ENCODE measurements around the gene GOT2. TPM values are rescaled to one million over a fixed set of nuclear protein-coding genes. Genes with fewer than 3 reads are reported as not detected.

GOT2 gene
- total and polyA plus RNA-seq, 2 donors (not counting 1 experiment from before 2014, with no cell fraction given) = 15.8 to 33.6 TPM

DNA sequence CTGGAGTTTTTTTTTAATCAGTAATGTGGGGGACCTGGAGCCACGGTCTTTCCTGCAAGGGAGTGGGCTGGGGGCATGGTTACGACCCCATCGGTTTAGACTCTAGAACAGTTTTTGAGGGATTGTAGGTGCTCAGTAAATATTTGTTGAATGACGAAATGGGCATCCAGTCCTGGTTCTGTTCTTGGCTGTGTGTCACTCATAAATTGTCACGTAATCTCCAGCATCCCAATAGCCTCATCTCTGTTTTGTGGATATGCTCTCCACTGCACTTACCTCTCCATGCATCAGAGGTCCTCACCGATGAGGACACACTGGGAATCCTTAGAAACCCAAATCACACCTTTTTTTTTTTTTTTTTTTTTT lies 49.0 kb downstream of the GOT2 start:
- CTCF ChIA-PET = interaction anchor here (0.8 to 2.0 kb wide), 3 partner anchors 48 to 71 kb away, joined by 3 to 9 read pairs (median 3); no protein-coding TSS in a partner anchor
- Histone ChIP-seq H2AFZ (ENCODE audit: insufficient read depth, low read depth, low read length, poor library complexity, severe bottlenecking) (peak overlapping the region; percentile 97), H3K27me3 (replicated peaks in 1 of 4; ENCODE audit: control extremely low read depth in 1 of 4, control insufficient read depth in 3 of 4, insufficient read depth in 4 of 4, low read length in 3 of 4) (no peaks in the 10 kb centered on the region), H4K20me1 (ENCODE audit: control insufficient read depth, insufficient read depth, low read length, poor library complexity, severe bottlenecking) (no peaks in the 10 kb centered on the region), H3K79me2 (ENCODE audit: control insufficient read depth, insufficient read depth, low read length) (peaks cover 11% of the 10 kb centered on the region), H3K9me3 (ENCODE audit: control extremely low read depth in 1 of 3, control insufficient read depth in 2 of 3, insufficient read depth in 1 of 3, low read length in 2 of 3) (no peaks in the 10 kb centered on the region), H3K4me2 (replicated peaks; ENCODE audit: low read depth, low read length, poor library complexity, severe bottlenecking) (peak overlapping the region; percentile 96), H3K27ac (ENCODE audit: low read length in 2 of 2) (no peak overlapping the region), H3K36me3 (replicated peaks in 1 of 2; ENCODE audit: control extremely low read depth in 1 of 2, control insufficient read depth in 1 of 2, extremely low read depth in 1 of 2, insufficient read depth in 2 of 2, low read length in 1 of 2) (no peaks in the 10 kb centered on the region), H3K4me3 (ENCODE audit: control extremely low read depth in 1 of 5, extremely low read depth in 1 of 5, insufficient read depth in 1 of 5, low read depth in 2 of 5, low read length in 4 of 5) (peak overlapping the region in 3 of 5 experiments; percentile 60 to 93 (median 74)), H3K4me1 (ENCODE audit: control insufficient read depth in 2 of 2, insufficient read depth in 2 of 2, low read length in 2 of 2) (peaks cover 10 to 17% of the 10 kb centered on the region in 2 donors), H3K9ac (ENCODE audit: low read length) (peak overlapping the region; percentile 91)
- 100% methylated on average over 3 of the region's 6 CpGs for WGBS (ENCODE audit: insufficient coverage)
- POLR2A ChIA-PET = no interaction called here
- Mint-ChIP-seq H3K27ac (peak overlapping the region; percentile 80), H3K9me3 (ENCODE audit: insufficient read depth) (no peaks in the 10 kb centered on the region), H3K27me3 (peaks cover 5% of the 10 kb centered on the region), H3K4me1 (peaks cover 17% of the 10 kb centered on the region), H3K4me3 (peak overlapping the region; percentile 93)
- DNase-seq = no peak
- intact Hi-C loops (cut with micrococcal nuclease) = loop anchor here (2.0 kb wide), 1 partner anchor 292 kb away; the partner anchor contains the start of gene GINS3
- TF ChIP-seq, protein P1, sequence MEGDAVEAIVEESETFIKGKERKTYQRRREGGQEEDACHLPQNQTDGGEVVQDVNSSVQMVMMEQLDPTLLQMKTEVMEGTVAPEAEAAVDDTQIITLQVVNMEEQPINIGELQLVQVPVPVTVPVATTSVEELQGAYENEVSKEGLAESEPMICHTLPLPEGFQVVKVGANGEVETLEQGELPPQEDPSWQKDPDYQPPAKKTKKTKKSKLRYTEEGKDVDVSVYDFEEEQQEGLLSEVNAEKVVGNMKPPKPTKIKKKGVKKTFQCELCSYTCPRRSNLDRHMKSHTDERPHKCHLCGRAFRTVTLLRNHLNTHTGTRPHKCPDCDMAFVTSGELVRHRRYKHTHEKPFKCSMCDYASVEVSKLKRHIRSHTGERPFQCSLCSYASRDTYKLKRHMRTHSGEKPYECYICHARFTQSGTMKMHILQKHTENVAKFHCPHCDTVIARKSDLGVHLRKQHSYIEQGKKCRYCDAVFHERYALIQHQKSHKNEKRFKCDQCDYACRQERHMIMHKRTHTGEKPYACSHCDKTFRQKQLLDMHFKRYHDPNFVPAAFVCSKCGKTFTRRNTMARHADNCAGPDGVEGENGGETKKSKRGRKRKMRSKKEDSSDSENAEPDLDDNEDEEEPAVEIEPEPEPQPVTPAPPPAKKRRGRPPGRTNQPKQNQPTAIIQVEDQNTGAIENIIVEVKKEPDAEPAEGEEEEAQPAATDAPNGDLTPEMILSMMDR (IDR thresholded peaks at IDR 0.05) = no peak
- no peak for TF ChIP-seq EZH2 (IDR thresholded peaks at IDR 0.05; ENCODE audit: borderline replicate concordance, insufficient read depth, low read depth, low read length, poor library complexity, severe bottlenecking)
- ATAC-seq (ENCODE audit: low read depth) = no peak

DNA sequence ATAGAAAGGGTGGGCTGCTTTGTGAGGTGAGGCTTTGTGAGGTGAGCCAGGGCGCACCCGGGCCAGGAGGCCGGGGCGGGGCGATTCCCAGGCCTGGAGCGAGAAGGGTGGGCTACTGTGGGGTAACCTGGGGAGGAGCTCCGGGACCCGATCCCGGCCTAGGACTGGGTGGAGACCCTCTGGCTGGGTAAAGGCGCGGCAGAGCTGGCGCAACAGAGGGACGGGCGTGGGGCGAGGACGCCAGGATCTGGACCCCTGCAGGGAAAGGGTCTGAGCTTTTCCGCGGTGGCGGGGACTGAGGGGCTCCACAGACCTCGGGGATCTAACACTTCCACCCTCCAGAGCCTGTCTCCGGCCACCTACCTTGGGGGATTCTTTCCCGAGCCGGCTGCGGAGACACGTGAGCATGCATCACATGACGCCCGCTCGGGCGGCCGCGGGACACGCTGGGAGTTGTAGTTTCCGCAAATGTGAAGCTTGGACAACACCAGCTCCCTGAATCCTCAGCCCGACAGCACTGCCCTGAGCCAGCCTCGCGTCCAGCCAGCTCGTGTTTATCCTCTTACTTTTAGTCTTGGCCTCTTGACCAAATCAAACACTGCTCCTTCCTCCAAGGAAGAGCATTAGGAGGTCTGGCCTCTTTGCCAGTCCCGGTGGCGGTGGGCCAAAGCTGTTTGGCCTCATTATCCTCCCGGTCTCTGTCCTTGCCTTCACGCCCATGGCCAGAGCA lies 49.6 kb downstream of the GOT2 start, which contains the start of gene SLC38A7:
Gene SLC38A7 (minus strand): TSS at position 417 of the 730 bp plus-strand sequence. CDS start 4,644 bp downstream, outside the sequence.
- no peaks in the 10 kb centered on the region for H3K36me3 ChIP-seq (replicated peaks in 1 of 2; ENCODE audit: control extremely low read depth in 1 of 2, control insufficient read depth in 1 of 2, extremely low read depth in 1 of 2, insufficient read depth in 2 of 2, low read length in 1 of 2)
- peak within 1 kb of the TSS; percentile 11 to 80 for H3K27ac ChIP-seq (ENCODE audit: low read length in 2 of 2)
- peak within 1 kb of the TSS; percentile 30 to 98 (median 74) for H3K4me3 ChIP-seq (ENCODE audit: control extremely low read depth in 1 of 5, extremely low read depth in 1 of 5, insufficient read depth in 1 of 5, low read depth in 2 of 5, low read length in 4 of 5)
- intact Hi-C loops (cut with micrococcal nuclease) = loop anchor here (1.0 to 5.0 kb wide), 3 partner anchors 48 to 292 kb away; partner anchors contain the start of genes GINS3 and GOT2
- ChIA-PET CTCF (interaction anchor here (0.8 to 2.0 kb wide), 3 partner anchors 48 to 71 kb away, joined by 3 to 9 read pairs (median 3); no protein-coding TSS in a partner anchor), POLR2A (no interaction called here)
- WGBS (ENCODE audit: insufficient coverage) = 10% methylated on average over 41 of the region's 41 CpGs
- H3K9ac ChIP-seq (ENCODE audit: low read length) = peak within 1 kb of the TSS; percentile 91
- H3K4me1 ChIP-seq (ENCODE audit: control insufficient read depth in 2 of 2, insufficient read depth in 2 of 2, low read length in 2 of 2) = peaks cover 10 to 17% of the 10 kb centered on the region in 2 donors
- no peaks in the 10 kb centered on the region for H3K27me3 ChIP-seq (replicated peaks in 1 of 4; ENCODE audit: control extremely low read depth in 1 of 4, control insufficient read depth in 3 of 4, insufficient read depth in 4 of 4, low read length in 3 of 4)
- ATAC-seq (ENCODE audit: low read depth) (peak; percentile 89), DNase-seq (peak; percentile 81)
- Mint-ChIP-seq H3K4me3 (peak within 1 kb of the TSS; percentile 93), H3K9me3 (ENCODE audit: insufficient read depth) (no peaks in the 10 kb centered on the region), H3K4me1 (peaks cover 17% of the 10 kb centered on the region), H3K27me3 (peaks cover 1% of the 10 kb centered on the region), H3K27ac (peak within 1 kb of the TSS; percentile 80)
- TF ChIP-seq, protein P1 (IDR thresholded peaks at IDR 0.05) = no peak
- TF ChIP-seq EZH2 (IDR thresholded peaks at IDR 0.05; ENCODE audit: borderline replicate concordance, insufficient read depth, low read depth, low read length, poor library complexity, severe bottlenecking) = no peak
- H3K9me3 ChIP-seq (ENCODE audit: control extremely low read depth in 1 of 3, control insufficient read depth in 2 of 3, insufficient read depth in 1 of 3, low read length in 2 of 3) = no peaks in the 10 kb centered on the region
- H3K79me2 ChIP-seq (ENCODE audit: control insufficient read depth, insufficient read depth, low read length) = peaks cover 11% of the 10 kb centered on the region
- peak within 1 kb of the TSS; percentile 96 for H3K4me2 ChIP-seq (replicated peaks; ENCODE audit: low read depth, low read length, poor library complexity, severe bottlenecking)
- H2AFZ ChIP-seq (ENCODE audit: insufficient read depth, low read depth, low read length, poor library complexity, severe bottlenecking) = peak within 1 kb of the TSS; percentile 97
- no peaks in the 10 kb centered on the region for H4K20me1 ChIP-seq (ENCODE audit: control insufficient read depth, insufficient read depth, low read length, poor library complexity, severe bottlenecking)
